ENCODE results near the gene CCDC149.

The CCDC149 gene

GRCh38 chr4:24802648-24803047 is 110.2 kb downstream of the CCDC149 start:
- no peak for DNase-seq (ENCODE audit: low read depth in 2 of 2)

- no peak for DNase-seq (ENCODE audit: low read depth in 2 of 2)
These were observed 111.5 kb downstream of the CCDC149 start for GRCh38 chr4:24801136-24801855.

- no peak for DNase-seq (ENCODE audit: low read depth in 2 of 2)
These were observed 112.4 kb downstream of the CCDC149 start for GRCh38 chr4:24800325-24800895.

- DNase-seq (ENCODE audit: low read depth in 2 of 2): no peak
These were observed 113.1 kb downstream of the CCDC149 start for GRCh38 chr4:24799544-24800324.

- no peak for DNase-seq (ENCODE audit: low read depth in 2 of 2)
These were observed 113.7 kb downstream of the CCDC149 start for GRCh38 chr4:24799196-24799543.

GRCh38 chr4:24798036-24798610 is 114.7 kb downstream of the CCDC149 start:
- DNase-seq (ENCODE audit: low read depth in 2 of 2): no peak

- no peak for DNase-seq (ENCODE audit: low read depth in 2 of 2)
These were observed 116.2 kb downstream of the CCDC149 start for GRCh38 chr4:24796620-24797019.

- no peak for DNase-seq (ENCODE audit: low read depth in 2 of 2)
These were observed 117.0 kb downstream of the CCDC149 start for GRCh38 chr4:24795666-24796381.

GRCh38 chr4:24794916-24795665 is 117.8 kb downstream of the CCDC149 start, which contains the start of gene SOD3:
TSS of gene SOD3 (plus strand) at chr4:24795573. CDS start at chr4:24799522, 3,949 bp downstream.
- no peak for DNase-seq (ENCODE audit: low read depth in 2 of 2)

GRCh38 chr4:24794480-24794879 is 118.4 kb downstream of the CCDC149 start:
- no peak for DNase-seq (ENCODE audit: low read depth in 2 of 2)

- DNase-seq (ENCODE audit: low read depth in 2 of 2): no peak
These were observed 118.8 kb downstream of the CCDC149 start for GRCh38 chr4:24794051-24794450.

- DNase-seq (ENCODE audit: low read depth in 2 of 2): no peak
These were observed 119.4 kb downstream of the CCDC149 start for GRCh38 chr4:24793219-24794005.

- DNase-seq (ENCODE audit: low read depth in 2 of 2): no peak
These were observed 120.3 kb downstream of the CCDC149 start for GRCh38 chr4:24792552-24792951.

GRCh38 chr4:24791043-24791442 is 121.8 kb downstream of the CCDC149 start:
- DNase-seq (ENCODE audit: low read depth in 2 of 2): no peak

- no peak for DNase-seq (ENCODE audit: low read depth in 2 of 2)
These were observed 129.3 kb downstream of the CCDC149 start for GRCh38 chr4:24783506-24783905.

- no peak for DNase-seq (ENCODE audit: low read depth in 2 of 2)
These were observed 130.7 kb downstream of the CCDC149 start for GRCh38 chr4:24781999-24782745.

GRCh38 chr4:24780936-24781495 is 131.8 kb downstream of the CCDC149 start:
- no peak for DNase-seq (ENCODE audit: low read depth in 2 of 2)

- DNase-seq (ENCODE audit: low read depth in 2 of 2): no peak
These were observed 134.2 kb downstream of the CCDC149 start for GRCh38 chr4:24778464-24779225.

All from stimulated activated CD4-positive, alpha-beta T cell treated with anti-CD3 and anti-CD28 coated beads, Interleukin-1b, Interleukin-23, amount 100 ng/mL, for 4 hours (primary cell).